ENCODE data around the gene SCAF4. TPM values are rescaled to one million over a fixed set of nuclear protein-coding genes. Genes with fewer than 3 reads are reported as not detected.

The SCAF4 gene
- total RNA-seq, 4 donors from 2014 or later: 15.6 to 34.2 (median 17.7) TPM

DNA sequence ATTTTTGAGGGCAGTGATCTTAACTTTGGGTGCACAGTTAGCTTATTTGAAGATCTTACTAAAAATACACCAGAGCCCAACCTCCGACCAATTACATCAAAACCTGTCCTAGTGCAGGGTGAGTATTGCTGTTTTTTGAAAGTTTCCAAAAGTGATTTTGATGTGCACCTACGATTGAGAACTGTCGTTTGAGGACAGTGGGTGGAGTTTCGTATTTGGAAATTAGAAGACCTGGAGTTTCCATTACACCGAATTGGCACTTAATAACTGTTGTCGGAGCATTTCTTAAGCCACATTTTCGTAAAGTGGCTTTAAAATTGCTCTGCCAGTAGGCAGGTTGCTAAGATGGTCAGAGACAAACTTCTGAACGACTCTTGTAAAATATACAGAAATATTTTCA is 71.3 kb downstream of the SCAF4 start:
- no peak for TF ChIP-seq CTCF (IDR thresholded peaks at IDR 0.05; ENCODE audit: low read depth)

- TF ChIP-seq CTCF (IDR thresholded peaks at IDR 0.05; ENCODE audit: low read depth): no peak
Measured at GRCh38 chr21:31660259-31660565, 71.7 kb downstream of the SCAF4 start.

GRCh38 chr21:31659536-31660258 is 72.2 kb downstream of the SCAF4 start, which contains the start of gene SOD1:
Gene SOD1 (plus strand): TSS chr21:31659693. CDS start chr21:31659770, 77 bp downstream.
- no peak for TF ChIP-seq CTCF (IDR thresholded peaks at IDR 0.05; ENCODE audit: low read depth)

- TF ChIP-seq CTCF (IDR thresholded peaks at IDR 0.05; ENCODE audit: low read depth): no peak
Measured at GRCh38 chr21:31659286-31659535, 72.7 kb downstream of the SCAF4 start.

GRCh38 chr21:31658053-31658452 is 73.9 kb downstream of the SCAF4 start:
- no peak for TF ChIP-seq CTCF (IDR thresholded peaks at IDR 0.05; ENCODE audit: low read depth)

DNA sequence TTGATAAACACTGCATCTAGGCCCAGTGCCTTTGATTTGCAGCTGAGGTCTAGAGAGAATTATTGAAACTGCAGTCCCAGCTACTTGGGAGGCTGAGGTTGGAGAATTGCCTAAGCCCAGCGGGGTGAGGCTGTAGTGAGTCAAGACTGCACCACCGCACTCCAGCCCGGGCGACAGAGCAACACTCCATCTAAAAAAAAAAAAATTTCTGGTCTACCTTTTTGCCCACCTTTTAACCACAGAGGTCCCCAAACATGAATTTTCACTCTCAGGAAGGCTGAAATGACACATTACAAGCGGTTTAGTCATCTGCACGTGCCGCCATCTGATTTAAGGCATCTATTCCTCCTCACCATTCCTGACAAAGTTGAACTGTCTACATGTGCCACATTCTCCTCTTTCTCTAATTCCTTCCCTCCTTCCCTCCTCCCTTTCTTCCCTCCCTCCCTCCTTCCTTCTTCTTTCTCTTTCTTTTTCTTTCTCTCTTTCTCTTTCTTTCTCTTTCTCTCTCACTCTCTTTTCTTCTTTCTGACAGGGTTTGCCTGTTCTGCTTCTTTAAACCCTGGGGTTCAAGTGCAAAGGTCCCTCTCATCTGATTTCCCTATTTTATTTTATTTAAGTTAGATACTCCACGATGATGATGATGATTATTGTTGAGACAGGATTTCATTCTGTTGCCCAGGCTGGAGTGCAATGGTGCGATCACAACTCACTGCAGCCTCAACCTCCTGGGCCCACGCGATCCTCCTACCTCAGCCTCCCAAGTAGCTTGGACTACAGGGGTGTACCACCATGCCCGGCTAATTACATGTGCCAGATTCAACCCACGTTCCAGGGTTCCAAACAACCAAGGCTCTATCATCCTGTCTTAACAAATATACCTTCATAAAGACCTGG is 75.5 kb downstream of the SCAF4 start:
- no peak for TF ChIP-seq CTCF (IDR thresholded peaks at IDR 0.05; ENCODE audit: low read depth)

- TF ChIP-seq CTCF (IDR thresholded peaks at IDR 0.05; ENCODE audit: low read depth): no peak
Measured at GRCh38 chr21:31654340-31654739, 77.6 kb downstream of the SCAF4 start.
